SH-SY5Y (cell line): ENCODE data around the gene TMEM232.
A peak's percentile ranks its signal among the peaks of the same experiment; 100 is the strongest.

Source experiments
- GATA2 ChIP-seq: IDR thresholded peaks from 2 replicates; pipeline ENCODE4 v1.6.1; 2011; ENCODE audit warnings: mild to moderate bottlenecking, low read depth, low read length
- GATA3 ChIP-seq: IDR thresholded peaks from 2 replicates; pipeline ENCODE4 v1.6.1; 2011; ENCODE audit warnings: low read depth, mild to moderate bottlenecking, low read length, moderate library complexity

GRCh38 chr5:110611817-110612216 lies 114.7 kb downstream of the TMEM232 start:
- TF ChIP-seq GATA2, result peak; percentile 98
- peak; percentile 96 for TF ChIP-seq GATA3
